Skin epidermis (tissue), 12 donors: ENCODE results near the gene LILRB2.
A peak's percentile ranks its signal among the peaks of the same experiment; 100 is the strongest.
"Not testable (repeated sequence)": the region's sequence is repeated elsewhere in the genome, so short reads cannot be mapped to it uniquely, and the experiment has no call there.

Source experiments
- H3K27ac ChIP-seq, 21 experiments: fragments of 200-600 bp; sonication (generic) in 11 of 21; one replicate each; pipeline ENCODE4 v1.5.0; 2020; ENCODE audit warnings: mild to moderate bottlenecking in 3 of 21, inconsistent platforms in 2 of 21, moderate library complexity in 2 of 21
- H3K4me3 ChIP-seq, 7 experiments: fragments of 200-600 bp; sonication (generic) in 2 of 7; one replicate each; pipeline ENCODE4 v1.5.0; 2020; ENCODE audit warnings: inconsistent platforms in 2 of 7, mild to moderate bottlenecking in 2 of 7, moderate library complexity in 1 of 7

LILRB2 gene

GRCh38 chr19:54309811-54310210 lies 28.9 kb upstream of the LILRB2 start:
- H3K27ac ChIP-seq = no peak overlapping the region
- H3K4me3 ChIP-seq = no peak overlapping the region

GRCh38 chr19:54307389-54308020 lies 26.6 kb upstream of the LILRB2 start:
- no peak overlapping the region for H3K4me3 ChIP-seq
- no peak overlapping the region for H3K27ac ChIP-seq

GRCh38 chr19:54305141-54305540 lies 24.2 kb upstream of the LILRB2 start:
- no peak overlapping the region for H3K4me3 ChIP-seq

GRCh38 chr19:54302257-54302656 lies 21.3 kb upstream of the LILRB2 start:
- Histone ChIP-seq H3K4me3 (no peak overlapping the region), H3K27ac (no peak overlapping the region)

More at GRCh38 chr19:54305141-54305540, 24.2 kb upstream of the LILRB2 start:
- no peak overlapping the region for H3K27ac ChIP-seq

- Histone ChIP-seq H3K4me3 (no peak overlapping the region), H3K27ac (no peak overlapping the region)
These were observed 18.6 kb upstream of the LILRB2 start for GRCh38 chr19:54299515-54299914.

GRCh38 chr19:54299126-54299498 lies 18.2 kb upstream of the LILRB2 start:
- H3K4me3 ChIP-seq = no peak overlapping the region

GRCh38 chr19:54298357-54299125 lies 17.6 kb upstream of the LILRB2 start:
- H3K27ac ChIP-seq = no peak overlapping the region
- H3K4me3 ChIP-seq = no peak overlapping the region

More at GRCh38 chr19:54299126-54299498, 18.2 kb upstream of the LILRB2 start:
- no peak overlapping the region for H3K27ac ChIP-seq

- H3K27ac ChIP-seq = no peak overlapping the region
- H3K4me3 ChIP-seq = no peak overlapping the region
These were observed 16.9 kb upstream of the LILRB2 start for GRCh38 chr19:54297759-54298305.

- H3K4me3 ChIP-seq = no peak overlapping the region
These were observed 13.6 kb upstream of the LILRB2 start for GRCh38 chr19:54294539-54294938.

GRCh38 chr19:54289160-54289559 lies 8.2 kb upstream of the LILRB2 start:
- H3K27ac ChIP-seq, H3K4me3 ChIP-seq: not testable (repeated sequence)

More at GRCh38 chr19:54294539-54294938, 13.6 kb upstream of the LILRB2 start:
- no peak overlapping the region for H3K27ac ChIP-seq

- no peak overlapping the region for H3K4me3 ChIP-seq
These were observed 6.5 kb upstream of the LILRB2 start for GRCh38 chr19:54287456-54287855.

GRCh38 chr19:54286283-54286682 lies 5.4 kb upstream of the LILRB2 start:
- not testable (repeated sequence) for H3K27ac ChIP-seq, H3K4me3 ChIP-seq

More at GRCh38 chr19:54287456-54287855, 6.5 kb upstream of the LILRB2 start:
- H3K27ac ChIP-seq = no peak overlapping the region

GRCh38 chr19:54285427-54286056 lies 4.6 kb upstream of the LILRB2 start:
- not testable (repeated sequence) for H3K27ac ChIP-seq, H3K4me3 ChIP-seq

GRCh38 chr19:54282686-54283470 lies 2.0 kb upstream of the LILRB2 start:
- H3K4me3 ChIP-seq = no peak overlapping the region
- H3K27ac ChIP-seq = peak overlapping the region in 1 of 21 experiments; percentile 55

- not testable (repeated sequence) for H3K4me3 ChIP-seq, H3K27ac ChIP-seq
These were observed 792 bp upstream of the LILRB2 start for GRCh38 chr19:54281729-54282075.

GRCh38 chr19:54280441-54280840 lies 469 bp downstream of the LILRB2 start:
- Histone ChIP-seq H3K4me3 (peak overlapping the region in 3 of 7 experiments; percentile 6 to 16 (median 6)), H3K27ac (peak overlapping the region in 14 of 21 experiments; percentile 1 to 82 (median 44))

GRCh38 chr19:54280025-54280424 lies 885 bp downstream of the LILRB2 start:
- H3K4me3 ChIP-seq = peak overlapping the region in 2 of 7 experiments; percentile 6 to 16
- peak overlapping the region in 10 of 21 experiments; percentile 1 to 82 (median 52) for H3K27ac ChIP-seq

- H3K4me3 ChIP-seq = peak overlapping the region in 1 of 7 experiments; percentile 16
- peak overlapping the region in 3 of 21 experiments; percentile 1 to 82 (median 53) for H3K27ac ChIP-seq
These were observed 1.4 kb downstream of the LILRB2 start for GRCh38 chr19:54279406-54279962.

GRCh38 chr19:54278571-54279195 lies 2.2 kb downstream of the LILRB2 start:
- not testable (repeated sequence) for H3K4me3 ChIP-seq

More at GRCh38 chr19:54278571-54279195, 2.2 kb downstream of the LILRB2 start:
- not testable (repeated sequence) for H3K27ac ChIP-seq
